Stimulated activated memory B cell treated with anti-CD40 and anti-IgM and Interleukin-4, amounts not matched to agents 10 μg/mL and 1 μg/mL and 100 μg/mL, for 72 hours (primary cell): ENCODE data around the gene LSP1.
"Not testable (repeated sequence)": the region's sequence is repeated elsewhere in the genome, so short reads cannot be mapped to it uniquely, and the experiment has no call there.

Experiments
- ATAC-seq: fragments of 150-1000 bp; cut with Tn5 transposase; 2 replicates; pipeline ENCODE4 v1.10.0; 2021
- H3K27ac Mint-ChIP-seq: one replicate; pipeline ENCODE4 v1.8.0; 2022; ENCODE audit warnings: mild to moderate bottlenecking, mixed read lengths
- H3K27me3 Mint-ChIP-seq: one replicate; pipeline ENCODE4 v1.8.0; 2022; ENCODE audit warnings: mixed read lengths
- H3K36me3 Mint-ChIP-seq: one replicate; pipeline ENCODE4 v1.8.0; 2022; ENCODE audit warnings: mixed read lengths
- H3K4me1 Mint-ChIP-seq: one replicate; pipeline ENCODE4 v1.8.0; 2022; ENCODE audit warnings: mixed read lengths
- H3K4me3 Mint-ChIP-seq: one replicate; pipeline ENCODE4 v1.8.0; 2022; ENCODE audit warnings: mild to moderate bottlenecking, moderate library complexity, mixed read lengths
- H3K9me3 Mint-ChIP-seq: one replicate; pipeline ENCODE4 v1.8.0; 2022; ENCODE audit warnings: mixed read lengths

LSP1 gene

DNA sequence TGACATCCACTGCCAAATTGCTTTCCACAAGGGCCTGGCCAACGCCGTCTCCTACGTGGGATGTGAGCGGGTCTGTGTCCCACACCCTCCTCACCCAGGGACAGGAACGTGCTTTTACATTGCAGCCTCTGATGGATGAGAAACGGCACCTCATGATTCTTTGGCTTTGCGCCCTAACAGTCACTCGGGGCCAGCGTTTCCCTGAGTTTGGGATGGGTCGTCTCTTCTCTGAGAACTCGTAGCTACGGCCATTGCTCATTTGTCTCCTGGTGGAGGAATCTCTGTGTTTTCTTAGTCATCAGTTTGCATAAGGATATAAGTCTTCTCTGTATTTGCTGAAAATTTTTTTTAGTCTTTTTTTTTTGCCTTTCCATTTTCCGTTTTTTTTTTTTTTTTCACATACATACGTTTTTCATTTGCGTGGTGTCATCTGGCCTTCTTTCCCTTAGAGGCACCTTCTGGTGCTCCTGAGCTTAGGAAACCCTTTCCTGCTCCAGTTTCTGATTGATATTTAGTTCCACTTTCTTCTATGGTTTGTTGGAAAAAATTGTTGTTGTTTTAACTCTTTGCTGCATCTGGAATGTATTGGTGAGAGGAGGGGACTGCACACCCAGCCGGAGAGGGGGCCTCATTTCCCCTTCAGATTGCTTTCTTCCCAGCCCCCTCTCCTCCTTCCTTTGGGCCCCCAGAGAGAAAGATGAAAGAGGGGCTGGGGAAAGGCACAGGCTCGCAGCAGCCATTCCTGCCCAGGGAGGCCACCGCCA lies 78.6 kb downstream of the LSP1 start:
- ATAC-seq: no peak
- Mint-ChIP-seq H3K4me1 (peaks cover 4% of the 10 kb centered on the region), H3K4me3 (no peak overlapping the region), H3K9me3 (peaks cover 7% of the 10 kb centered on the region), H3K27me3 (peaks cover 52% of the 10 kb centered on the region), H3K36me3 (no peaks in the 10 kb centered on the region), H3K27ac (no peak overlapping the region)

DNA sequence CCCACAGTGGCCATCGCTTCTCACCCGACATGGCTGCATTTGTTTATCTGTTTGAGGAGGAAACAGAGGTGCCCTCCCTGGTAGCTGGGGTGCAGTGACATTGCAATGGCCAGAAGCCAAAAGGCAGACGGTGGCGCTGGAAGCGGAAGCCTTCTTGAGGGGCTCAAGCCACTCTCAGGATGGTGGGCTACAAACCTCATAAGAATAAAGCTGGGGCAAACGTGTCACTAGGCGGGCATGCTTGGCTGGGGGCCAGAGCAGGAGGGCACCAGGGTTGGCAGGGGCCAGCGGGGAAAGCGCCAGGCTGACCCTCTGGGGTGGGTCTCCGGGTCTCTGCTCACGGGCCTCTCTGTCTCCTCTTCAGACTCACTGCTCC lies 79.2 kb downstream of the LSP1 start:
- no peak overlapping the region for H3K27ac Mint-ChIP-seq
- no peaks in the 10 kb centered on the region for H3K4me1 Mint-ChIP-seq
- H3K9me3 Mint-ChIP-seq: peaks cover 7% of the 10 kb centered on the region
- peaks cover 46% of the 10 kb centered on the region for H3K27me3 Mint-ChIP-seq
- no peaks in the 10 kb centered on the region for H3K36me3 Mint-ChIP-seq
- no peak for ATAC-seq
- H3K4me3 Mint-ChIP-seq: no peak overlapping the region

DNA sequence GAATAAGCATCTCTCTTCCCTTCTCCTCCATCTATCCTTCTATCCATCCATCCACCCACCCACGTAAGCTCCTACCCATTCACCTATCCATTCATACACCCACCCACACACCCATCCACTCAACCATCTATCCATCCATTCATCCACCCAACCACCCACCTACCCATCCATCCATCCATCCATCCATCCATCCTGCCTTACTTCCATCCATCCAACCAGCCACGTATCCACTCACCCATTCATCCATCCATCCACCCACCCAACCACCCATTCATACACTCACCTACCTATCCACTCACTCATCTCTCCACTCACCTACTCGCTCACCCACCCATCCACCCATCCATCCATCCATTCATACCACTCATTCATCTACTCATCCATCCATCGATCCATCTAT lies 79.8 kb downstream of the LSP1 start:
- Mint-ChIP-seq H3K27ac (no peak overlapping the region), H3K4me1 (no peaks in the 10 kb centered on the region), H3K9me3 (peaks cover 7% of the 10 kb centered on the region), H3K27me3 (peaks cover 45% of the 10 kb centered on the region), H3K4me3 (no peak overlapping the region), H3K36me3 (no peaks in the 10 kb centered on the region)
- ATAC-seq: no peak

DNA sequence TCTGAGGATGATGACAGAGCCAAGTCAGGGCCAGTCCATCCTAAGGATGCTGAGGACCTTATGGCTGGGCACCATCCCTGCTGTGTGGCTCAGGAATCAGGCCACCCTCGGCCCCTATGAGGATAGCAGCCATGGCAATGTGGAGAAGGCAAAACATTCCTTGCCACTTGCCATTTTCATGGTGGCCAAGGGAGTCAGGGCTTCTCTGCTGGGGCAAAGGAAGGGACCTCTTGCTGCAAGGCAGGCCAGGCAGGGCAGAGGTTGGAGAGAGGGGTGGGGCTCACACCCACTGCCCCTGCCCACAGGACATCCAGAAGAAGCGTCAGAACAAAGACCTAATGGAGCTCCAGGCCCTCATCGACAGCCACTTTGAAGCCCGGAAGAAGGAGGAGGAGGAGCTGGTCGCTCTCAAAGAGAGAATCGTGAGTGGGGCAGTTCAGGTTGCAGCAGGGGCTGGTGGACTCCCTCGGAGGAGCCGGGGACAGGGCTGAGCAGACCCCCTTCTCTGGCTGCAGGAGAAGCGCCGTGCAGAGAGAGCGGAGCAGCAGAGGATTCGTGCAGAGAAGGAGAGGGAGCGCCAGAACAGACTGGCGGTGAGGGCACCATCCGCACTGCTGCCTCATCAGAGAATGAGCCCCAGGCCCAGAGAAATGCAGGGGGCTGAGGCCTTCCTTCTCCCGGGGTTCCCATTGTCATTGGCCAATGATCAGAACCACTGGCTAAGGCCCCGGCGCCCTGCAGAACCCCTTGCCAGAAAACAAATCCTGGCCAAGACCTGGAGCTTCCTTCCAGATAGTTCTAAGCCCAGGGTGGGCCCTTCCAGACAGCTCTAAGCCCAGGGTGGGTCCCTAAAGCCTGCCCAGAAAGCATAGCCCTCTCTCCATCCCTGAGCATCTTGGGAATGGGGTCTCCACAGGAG lies 80.8 kb downstream of the LSP1 start:
- Mint-ChIP-seq H3K9me3 (peaks cover 7% of the 10 kb centered on the region), H3K4me3 (no peak overlapping the region), H3K36me3 (no peaks in the 10 kb centered on the region), H3K27ac (no peak overlapping the region), H3K4me1 (no peaks in the 10 kb centered on the region), H3K27me3 (peaks cover 55% of the 10 kb centered on the region)
- ATAC-seq: no peak

DNA sequence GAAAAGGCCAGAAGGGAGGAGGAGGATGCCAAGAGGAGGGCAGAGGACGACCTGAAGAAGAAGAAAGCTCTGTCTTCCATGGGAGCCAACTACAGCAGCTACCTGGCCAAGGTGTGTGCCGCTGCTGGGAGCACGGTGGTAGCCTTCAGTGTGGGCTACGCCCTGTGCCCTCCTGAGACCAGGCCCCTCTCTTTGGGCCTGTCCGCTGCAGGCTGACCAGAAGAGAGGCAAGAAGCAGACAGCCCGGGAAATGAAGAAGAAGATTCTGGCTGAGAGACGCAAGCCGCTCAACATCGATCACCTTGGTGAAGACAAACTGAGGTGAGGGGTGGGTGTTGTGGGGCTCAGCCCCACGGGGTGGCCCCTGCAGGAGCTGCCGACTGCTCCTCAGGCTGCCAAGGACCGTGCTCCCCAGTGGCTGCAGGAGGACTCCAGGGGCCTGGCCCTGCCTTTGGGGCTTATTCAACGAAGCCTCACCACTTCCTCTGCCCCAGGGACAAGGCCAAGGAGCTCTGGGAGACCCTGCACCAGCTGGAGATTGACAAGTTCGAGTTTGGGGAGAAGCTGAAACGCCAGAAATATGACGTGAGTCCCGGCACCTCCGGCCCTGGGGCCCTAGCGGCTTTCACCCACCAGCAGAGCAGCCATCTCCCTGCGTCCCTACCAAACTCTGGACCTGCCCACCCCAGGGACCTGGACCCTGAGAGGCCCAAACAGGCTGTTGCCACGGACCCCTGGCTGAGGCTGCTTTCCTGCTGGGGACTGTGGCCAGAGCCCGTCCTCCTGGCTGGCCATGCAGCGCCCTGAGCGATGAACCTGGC lies 81.7 kb downstream of the LSP1 start:
- no peak for ATAC-seq
- no peak overlapping the region for H3K4me3 Mint-ChIP-seq
- peaks cover 56% of the 10 kb centered on the region for H3K27me3 Mint-ChIP-seq
- H3K9me3 Mint-ChIP-seq: peaks cover 7% of the 10 kb centered on the region
- H3K36me3 Mint-ChIP-seq: no peaks in the 10 kb centered on the region
- peaks cover 6% of the 10 kb centered on the region for H3K4me1 Mint-ChIP-seq
- H3K27ac Mint-ChIP-seq: no peak overlapping the region

- H3K4me1 Mint-ChIP-seq: peaks cover 6% of the 10 kb centered on the region
- H3K27ac Mint-ChIP-seq: no peak overlapping the region
- no peak overlapping the region for H3K4me3 Mint-ChIP-seq
- H3K36me3 Mint-ChIP-seq: no peaks in the 10 kb centered on the region
- peaks cover 7% of the 10 kb centered on the region for H3K9me3 Mint-ChIP-seq
- H3K27me3 Mint-ChIP-seq: peaks cover 53% of the 10 kb centered on the region
- ATAC-seq: no peak
Measured at GRCh38 chr11:1935156-1936071, 82.5 kb downstream of the LSP1 start.

DNA sequence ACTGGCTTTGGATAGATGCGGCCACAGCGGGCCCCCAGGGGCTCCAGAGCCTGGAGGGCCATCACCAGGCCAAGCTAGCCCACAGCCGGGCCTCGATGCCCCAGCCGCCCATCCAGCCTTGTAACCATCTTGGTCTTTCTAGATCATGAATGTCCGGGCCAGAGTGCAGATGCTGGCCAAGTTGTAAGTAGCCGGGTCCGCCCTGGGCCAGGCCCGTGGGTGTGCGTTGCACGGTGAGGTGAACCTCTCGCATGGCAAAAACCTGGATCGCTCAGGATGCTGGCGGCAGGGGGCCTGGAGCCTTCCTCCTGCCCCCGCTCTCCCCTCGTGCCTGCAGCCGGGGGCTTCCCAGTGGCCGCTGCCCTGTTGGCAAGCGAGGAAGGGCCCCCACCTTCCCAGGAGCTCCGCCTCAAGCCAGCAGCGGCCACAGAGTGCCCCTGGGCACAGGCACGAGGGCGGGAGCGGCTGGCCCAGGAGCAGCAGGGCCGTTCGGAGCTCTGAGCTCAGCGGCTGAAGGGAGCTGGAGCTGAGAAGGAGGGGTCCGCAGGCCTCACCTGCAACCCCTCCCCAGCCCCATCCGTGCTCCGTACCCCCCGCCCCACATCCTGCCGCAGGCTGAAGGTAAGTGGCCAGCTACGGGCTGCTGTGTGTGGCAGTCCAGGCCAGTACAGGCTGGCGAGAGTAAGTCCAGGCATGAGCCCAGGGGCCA lies 83.3 kb downstream of the LSP1 start:
- no peaks in the 10 kb centered on the region for H3K36me3 Mint-ChIP-seq
- ATAC-seq: no peak
- peaks cover 53% of the 10 kb centered on the region for H3K27me3 Mint-ChIP-seq
- H3K27ac Mint-ChIP-seq: no peak overlapping the region
- peaks cover 6% of the 10 kb centered on the region for H3K4me1 Mint-ChIP-seq
- no peak overlapping the region for H3K4me3 Mint-ChIP-seq
- peaks cover 7% of the 10 kb centered on the region for H3K9me3 Mint-ChIP-seq

- no peak for ATAC-seq
- Mint-ChIP-seq H3K4me3 (no peak overlapping the region), H3K9me3 (peaks cover 7% of the 10 kb centered on the region)
Measured at GRCh38 chr11:1936781-1937615, 84.1 kb downstream of the LSP1 start.

DNA sequence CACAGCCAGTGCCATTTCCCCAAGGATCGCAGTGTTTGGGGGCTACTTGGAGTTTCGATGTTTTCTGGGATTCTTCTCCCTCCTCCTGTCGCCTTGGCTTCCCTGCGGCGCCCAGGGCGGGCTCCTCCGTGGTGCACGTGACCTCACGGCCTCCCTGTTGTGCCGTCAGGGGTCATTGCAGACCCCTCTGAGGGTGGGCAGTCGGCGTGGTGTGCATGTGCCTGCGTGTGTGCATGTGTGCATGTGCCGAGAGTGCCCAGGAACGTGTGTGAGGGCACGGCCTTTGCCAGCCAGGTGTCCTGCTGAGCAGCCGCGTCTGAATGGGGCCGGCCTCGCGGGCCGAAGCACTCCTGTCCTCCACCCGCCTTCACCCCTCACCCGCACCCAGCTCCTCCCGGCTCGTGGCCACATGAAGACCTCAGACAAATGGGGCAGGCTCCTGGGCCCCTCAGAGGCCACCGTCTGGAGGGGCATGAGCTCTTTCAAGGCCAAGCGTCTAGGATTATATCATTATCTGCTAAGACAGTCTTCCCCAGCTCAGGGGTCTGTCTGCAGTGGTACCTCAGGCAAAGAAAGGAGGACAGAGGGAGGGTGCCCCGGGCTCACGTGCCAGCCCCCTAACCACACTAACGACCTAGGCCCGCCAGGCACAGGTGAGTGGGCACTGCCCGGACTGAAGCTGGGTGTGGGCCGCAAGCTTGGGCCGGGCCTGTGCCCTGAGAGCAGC lies 84.9 kb downstream of the LSP1 start:
- peaks cover 6% of the 10 kb centered on the region for H3K4me1 Mint-ChIP-seq
- no peak overlapping the region for H3K27ac Mint-ChIP-seq
- ATAC-seq: no peak
- H3K9me3 Mint-ChIP-seq: peaks cover 5% of the 10 kb centered on the region
- no peak overlapping the region for H3K4me3 Mint-ChIP-seq
- H3K27me3 Mint-ChIP-seq: peaks cover 39% of the 10 kb centered on the region
- H3K36me3 Mint-ChIP-seq: no peaks in the 10 kb centered on the region

More at GRCh38 chr11:1936781-1937615, 84.1 kb downstream of the LSP1 start:
- Mint-ChIP-seq H3K27ac (no peak overlapping the region), H3K4me1 (peaks cover 6% of the 10 kb centered on the region), H3K36me3 (no peaks in the 10 kb centered on the region), H3K27me3 (peaks cover 47% of the 10 kb centered on the region)

DNA sequence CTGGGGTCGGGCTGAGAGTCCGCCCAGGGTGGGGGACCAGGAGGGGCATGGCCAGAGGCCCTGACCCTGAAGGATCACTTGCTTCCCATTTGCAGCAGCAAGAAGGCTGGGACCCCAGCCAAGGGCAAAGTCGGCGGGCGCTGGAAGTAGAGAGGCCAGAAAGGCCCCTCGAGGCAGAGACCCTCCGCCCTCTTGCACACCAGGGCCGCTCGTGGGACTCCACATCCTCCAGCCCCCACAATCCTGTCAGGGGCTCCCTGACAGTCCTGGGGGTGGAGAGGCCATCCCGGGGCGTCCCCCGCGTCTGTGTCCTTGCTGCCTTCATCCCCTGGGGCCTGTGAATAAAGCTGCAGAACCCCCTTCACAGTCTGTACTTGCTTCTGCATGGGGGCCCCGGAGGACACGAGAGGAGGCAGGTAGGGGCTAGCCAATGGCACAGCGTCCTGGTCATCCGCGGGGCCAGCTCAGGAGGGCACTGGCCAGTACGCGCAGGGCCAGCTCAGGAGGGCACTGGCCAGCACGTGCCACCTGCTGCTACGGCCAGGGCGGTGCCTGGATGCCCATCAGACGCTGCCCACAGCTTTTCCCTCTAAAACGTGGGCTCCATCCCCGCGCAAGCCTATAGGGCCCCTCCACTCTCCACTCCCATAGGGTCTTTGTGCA lies 85.6 kb downstream of the LSP1 start:
- Mint-ChIP-seq H3K4me3 (no peak overlapping the region), H3K4me1 (peaks cover 6% of the 10 kb centered on the region), H3K9me3 (no peaks in the 10 kb centered on the region), H3K27ac (no peak overlapping the region), H3K36me3 (no peaks in the 10 kb centered on the region), H3K27me3 (peaks cover 32% of the 10 kb centered on the region)
- ATAC-seq: no peak

- Mint-ChIP-seq H3K9me3 (no peaks in the 10 kb centered on the region), H3K36me3 (no peaks in the 10 kb centered on the region), H3K4me1 (peaks cover 6% of the 10 kb centered on the region), H3K27ac (peak overlapping the region; percentile 42), H3K27me3 (peaks cover 25% of the 10 kb centered on the region), H3K4me3 (no peak overlapping the region)
- ATAC-seq: no peak
Measured at GRCh38 chr11:1939006-1939625, 86.2 kb downstream of the LSP1 start.

- peak overlapping the region; percentile 42 for H3K27ac Mint-ChIP-seq
- H3K4me3 Mint-ChIP-seq, H3K4me1 Mint-ChIP-seq, H3K36me3 Mint-ChIP-seq, H3K9me3 Mint-ChIP-seq: not testable (repeated sequence)
- peak; percentile 54 for ATAC-seq
- H3K27me3 Mint-ChIP-seq: peaks cover 21% of the 10 kb centered on the region
Measured at GRCh38 chr11:1939788-1940187, 86.9 kb downstream of the LSP1 start.
